Ecto neural progenitor cell (in vitro differentiated cells): ENCODE data around the gene PNKD.
A peak's percentile ranks its signal among the peaks of the same experiment; 100 is the strongest.

Source experiments
- DNase-seq: peaks from one replicate; pipeline ENCODE4 v3.0.0-alpha.2; 2018; ENCODE audit warnings: low spot score

Gene PNKD

GRCh38 chr2:218315397-218315796 lies 45.1 kb downstream of the PNKD start:
- DNase-seq = no peak

GRCh38 chr2:218317303-218317630 lies 46.9 kb downstream of the PNKD start:
- DNase-seq = no peak

GRCh38 chr2:218317835-218318234 lies 47.5 kb downstream of the PNKD start:
- no peak for DNase-seq

GRCh38 chr2:218318241-218318640 lies 47.9 kb downstream of the PNKD start:
- DNase-seq = no peak

GRCh38 chr2:218319813-218320365 lies 49.6 kb downstream of the PNKD start:
- DNase-seq = no peak

- DNase-seq = no peak
These were observed 50.5 kb downstream of the PNKD start for GRCh38 chr2:218320704-218321336.

GRCh38 chr2:218322768-218323525 lies 52.6 kb downstream of the PNKD start:
- DNase-seq = peak; percentile 95

GRCh38 chr2:218323526-218324472 lies 53.5 kb downstream of the PNKD start:
- DNase-seq = peak; percentile 86

GRCh38 chr2:218325566-218326160 lies 55.3 kb downstream of the PNKD start:
- DNase-seq = no peak

- no peak for DNase-seq
These were observed 56.0 kb downstream of the PNKD start for GRCh38 chr2:218326315-218326714.

- no peak for DNase-seq
These were observed 57.3 kb downstream of the PNKD start for GRCh38 chr2:218327451-218328210.

GRCh38 chr2:218328294-218328693 lies 58.0 kb downstream of the PNKD start:
- no peak for DNase-seq

- no peak for DNase-seq
These were observed 58.9 kb downstream of the PNKD start for GRCh38 chr2:218329027-218329825.

- no peak for DNase-seq
These were observed 59.7 kb downstream of the PNKD start for GRCh38 chr2:218329826-218330593.

GRCh38 chr2:218331745-218332144 lies 61.4 kb downstream of the PNKD start:
- no peak for DNase-seq

- DNase-seq = no peak
These were observed 62.0 kb downstream of the PNKD start for GRCh38 chr2:218332288-218332687.

- DNase-seq = no peak
These were observed 62.8 kb downstream of the PNKD start for GRCh38 chr2:218332920-218333645.

GRCh38 chr2:218334531-218334930 lies 64.2 kb downstream of the PNKD start:
- no peak for DNase-seq

- no peak for DNase-seq
These were observed 70.3 kb downstream of the PNKD start for GRCh38 chr2:218340656-218341055.
